Parietal lobe (tissue), 1 donor: ENCODE measurements around the gene APOBEC3C. TPM values are rescaled to one million over a fixed set of nuclear protein-coding genes. Genes with fewer than 3 reads are reported as not detected.

Experiments
- total RNA-seq: library from RNA; depleted of rRNA; stranded (reverse); fragments of >200 nt; gene quantifications from one replicate; pipeline ENCODE4 v1.2.3, GENCODE V29; 2014

The APOBEC3C gene
- total RNA-seq: 0.31 TPM

DNA sequence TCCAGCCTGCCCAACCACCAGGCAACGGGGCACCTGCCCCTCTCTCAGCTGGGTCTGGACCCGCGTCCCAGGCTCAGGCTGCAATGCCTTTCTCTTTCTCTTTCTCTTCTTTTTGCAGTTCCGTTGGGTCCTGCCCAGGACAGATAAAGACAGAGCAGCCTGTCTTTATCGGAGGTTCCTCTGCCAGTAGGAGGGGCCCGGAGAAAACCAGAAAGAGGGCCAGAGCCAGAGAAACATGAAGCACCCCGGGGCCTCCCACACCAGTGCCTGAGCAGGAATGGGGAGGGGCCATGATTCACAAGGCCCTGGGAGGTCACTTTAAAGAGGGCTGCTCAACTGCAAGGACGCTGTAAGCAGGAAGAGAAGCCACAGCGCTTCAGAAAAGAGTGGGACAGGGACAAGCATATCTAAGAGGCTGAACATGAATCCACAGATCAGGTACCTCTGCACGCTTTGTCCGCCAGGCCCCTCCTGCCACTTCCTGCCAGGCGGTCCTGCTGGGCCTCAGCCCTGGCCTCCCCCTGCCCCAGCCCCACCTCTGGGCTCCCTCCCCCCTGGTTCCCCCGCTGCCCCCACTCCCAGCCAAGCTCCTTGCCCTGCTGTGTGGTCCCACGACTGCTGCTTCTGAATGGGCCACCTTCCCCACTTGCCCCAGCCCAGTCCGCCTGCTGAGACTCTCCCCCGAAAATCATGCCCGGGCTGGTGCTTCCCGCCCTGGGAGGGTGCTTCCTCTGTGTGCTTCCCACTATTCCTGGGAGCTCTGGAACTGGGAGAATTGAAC, at the start of gene APOBEC3C:
APOBEC3C (plus strand) TSS at position 316 of the 781 bp plus-strand sequence; CDS start at position 422, 106 bp downstream.

DNA sequence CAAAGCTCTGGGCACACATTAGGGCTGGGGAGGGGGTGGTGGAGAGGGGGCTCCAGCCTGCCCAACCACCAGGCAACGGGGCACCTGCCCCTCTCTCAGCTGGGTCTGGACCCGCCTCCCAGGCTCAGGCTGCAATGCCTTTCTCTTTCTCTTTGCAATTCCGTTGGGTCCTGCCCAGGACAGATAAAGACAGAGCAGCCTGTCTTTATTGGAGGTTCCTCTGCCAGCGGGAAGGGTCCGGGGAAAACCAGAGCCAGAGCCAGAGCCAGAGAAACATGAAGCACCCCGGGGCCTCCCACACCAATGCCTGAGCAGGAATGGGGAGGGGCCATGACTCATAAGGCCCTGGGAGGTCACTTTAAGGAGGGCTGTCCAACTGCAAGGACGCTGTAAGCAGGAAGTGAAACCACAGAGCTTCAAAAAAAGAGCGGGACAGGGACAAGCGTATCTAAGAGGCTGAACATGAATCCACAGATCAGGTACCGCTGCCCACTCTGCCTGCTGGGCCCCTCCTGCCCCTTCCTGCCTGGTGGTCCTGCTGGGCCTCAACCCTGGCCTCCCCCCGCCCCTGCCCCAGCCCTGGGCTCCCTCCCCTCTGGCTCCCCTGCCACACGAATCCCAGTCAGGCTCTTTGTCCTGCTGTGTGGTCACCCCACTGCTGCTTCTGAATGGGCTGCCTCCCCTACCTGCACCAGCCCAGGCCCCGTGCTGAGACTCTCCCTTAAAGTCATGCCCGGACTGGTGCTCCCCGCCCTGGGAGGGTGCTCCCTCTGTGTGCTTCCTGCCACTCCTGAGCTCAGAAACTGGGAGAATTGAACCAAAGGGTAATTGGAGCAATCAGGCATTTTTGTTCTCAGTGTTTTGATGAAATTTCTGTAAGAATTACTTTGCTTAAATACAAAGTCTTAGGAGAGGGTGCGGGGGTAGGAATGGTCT, 31.8 kb upstream of the APOBEC3C start, which contains the start of gene APOBEC3B:
APOBEC3B (plus strand) TSS at position 356 of the 936 bp plus-strand sequence; CDS start at position 463, 107 bp downstream.

DNA sequence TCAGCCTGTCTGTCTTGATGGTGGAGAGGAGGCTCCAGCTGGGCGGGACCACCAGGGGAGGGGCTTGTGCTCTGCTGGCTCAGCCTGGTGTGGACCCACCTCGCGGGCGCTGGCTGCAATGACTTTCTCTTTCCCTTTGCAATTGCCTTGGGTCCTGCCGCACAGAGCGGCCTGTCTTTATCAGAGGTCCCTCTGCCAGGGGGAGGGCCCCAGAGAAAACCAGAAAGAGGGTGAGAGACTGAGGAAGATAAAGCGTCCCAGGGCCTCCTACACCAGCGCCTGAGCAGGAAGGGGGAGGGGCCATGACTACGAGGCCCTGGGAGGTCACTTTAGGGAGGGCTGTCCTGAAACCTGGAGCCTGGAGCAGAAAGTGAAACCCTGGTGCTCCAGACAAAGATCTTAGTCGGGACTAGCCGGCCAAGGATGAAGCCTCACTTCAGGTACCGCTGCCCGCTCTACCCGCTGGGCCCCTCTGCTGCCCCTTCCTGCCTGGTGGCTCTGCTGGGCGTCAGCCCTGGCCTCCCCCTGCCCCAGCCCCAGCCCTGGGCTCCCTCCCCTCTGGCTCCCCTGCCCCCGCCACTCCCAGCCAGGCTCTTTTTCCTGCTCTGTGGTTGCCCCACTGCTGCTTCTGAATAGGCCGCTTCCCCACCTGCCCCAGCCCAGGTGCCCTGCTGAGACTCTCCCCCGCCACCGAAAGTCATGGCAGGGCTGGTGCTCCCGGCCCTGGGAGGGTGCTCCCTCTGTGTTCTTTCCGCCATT, 26.7 kb downstream of the APOBEC3C start, which contains the start of gene APOBEC3F:
APOBEC3F (plus strand) TSS at position 327 of the 759 bp plus-strand sequence; CDS start at position 424, 97 bp downstream.

Other genes starting within 250 kb of the APOBEC3C start
- gene DNAL4, start 220.1 kb upstream of the APOBEC3C start, total RNA-seq: 17.5 TPM
- 24.4 TPM for gene NPTXR, start 170.2 kb upstream of the APOBEC3C start, total RNA-seq
- 37.9 TPM for gene CBX6, start 142.0 kb upstream of the APOBEC3C start, total RNA-seq
- not detected for gene APOBEC3A, start 56.6 kb upstream of the APOBEC3C start, total RNA-seq
- gene APOBEC3B, start 31.9 kb upstream of the APOBEC3C start, total RNA-seq: not detected
- gene APOBEC3D, start 6.9 kb downstream of the APOBEC3C start, total RNA-seq: not detected
- gene APOBEC3F, start 26.6 kb downstream of the APOBEC3C start, total RNA-seq: not detected
- 1.6 TPM for gene APOBEC3G, start 63.0 kb downstream of the APOBEC3C start, total RNA-seq
- not detected for gene APOBEC3H, start 83.0 kb downstream of the APOBEC3C start, total RNA-seq
- gene CBX7, start 138.4 kb downstream of the APOBEC3C start, total RNA-seq: 12.5 TPM
- 1.6 TPM for gene PDGFB, start 230.7 kb downstream of the APOBEC3C start, total RNA-seq